Gastrocnemius medialis (tissue), 4 donors: Measurements from ENCODE around the gene PPP6R3.

Experiments used
- CTCF ChIP-seq, 5 experiments: fragments of 450-650 bp in 3 of 5; fragments of 200-600 bp in 2 of 5; sonication (generic) in 2 of 5; IDR thresholded peaks in 4 of 5; conservative IDR thresholded peaks in 1 of 5; 1 replicate in 4 of 5; 2 replicates in 1 of 5; pipeline ENCODE4 v1.5.1; 2016 to 2019; ENCODE audit warnings: antibody characterized with exemption in 5 of 5, mild to moderate bottlenecking in 3 of 5, moderate library complexity in 3 of 5
- POLR2A ChIP-seq, 2 donors: fragments of 450-650 bp; IDR thresholded peaks; one replicate each; pipeline ENCODE4 v1.6.1; 2017; ENCODE audit warnings: antibody characterized with exemption in 2 of 2, mild to moderate bottlenecking in 2 of 2, moderate library complexity in 2 of 2

DNA sequence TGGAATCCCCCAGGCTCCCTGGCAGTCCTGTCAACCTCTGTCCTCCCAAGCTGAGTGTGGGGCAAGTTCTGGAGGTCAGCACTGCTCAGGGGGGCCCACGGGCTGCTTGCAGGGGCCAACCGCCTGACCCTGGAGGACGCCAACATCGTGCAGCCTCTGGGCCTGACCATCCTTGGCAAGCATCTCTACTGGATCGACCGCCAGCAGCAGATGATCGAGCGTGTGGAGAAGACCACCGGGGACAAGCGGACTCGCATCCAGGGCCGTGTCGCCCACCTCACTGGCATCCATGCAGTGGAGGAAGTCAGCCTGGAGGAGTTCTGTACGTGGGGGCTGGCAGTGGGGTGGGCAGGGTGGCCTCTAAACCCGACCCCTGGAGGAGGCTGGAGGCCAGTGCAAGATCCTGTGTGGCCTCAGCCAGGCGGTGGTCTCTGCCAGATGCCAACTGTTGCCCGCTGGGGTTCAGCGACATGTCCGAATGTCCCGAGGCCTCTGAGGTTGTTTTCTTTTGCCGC, 34.6 kb upstream of the PPP6R3 start:
- TF ChIP-seq CTCF (IDR thresholded peaks at IDR 0.05 in 4 of 5, conservative IDR thresholded peaks at IDR 0.05 in 1 of 5) (no peak), POLR2A (IDR thresholded peaks at IDR 0.05) (no peak)
